ENCODE data around the gene KLC1. TPM values are rescaled to one million over a fixed set of nuclear protein-coding genes. Genes with fewer than 3 reads are reported as not detected.

The KLC1 gene
- total RNA-seq, 1 experiment from 2014 or later: 121 TPM

- no peak overlapping the region for H3K4me2 ChIP-seq (ENCODE audit: low read length)
- H2AFZ ChIP-seq (ENCODE audit: low read depth, low read length, poor library complexity, severe bottlenecking): no peak overlapping the region
- no peaks in the 10 kb centered on the region for H4K20me1 ChIP-seq (ENCODE audit: insufficient read depth)
- no peak for DNase-seq (ENCODE audit: low read depth, low spot score)
- intact Hi-C loops (cut with micrococcal nuclease): no loop called here
- H3K4me1 ChIP-seq (ENCODE audit: control insufficient read depth in 1 of 2, insufficient read depth in 2 of 2, low read length in 2 of 2): peaks cover 5 to 15% of the 10 kb centered on the region in 2 experiments
- H3K9me2 ChIP-seq (ENCODE audit: insufficient read depth): no peaks in the 10 kb centered on the region
- ChIA-PET POLR2A (no interaction called here), CTCF (no interaction called here), RAD21 (ENCODE audit: low non-redundant PET in 1 of 2, low total read pairs in 2 of 2, uncharacterized antibody in 2 of 2, unreplicated experiment in 2 of 2) (interaction anchor here in 1 of 2 experiments (0.7 kb wide), 1 partner anchor 8 kb away, joined by 4 read pairs; no protein-coding TSS in a partner anchor)
- no TSS peak for BruUV-seq (replicated peaks)
- H3K9ac ChIP-seq (ENCODE audit: low read length): no peak overlapping the region
- H3K27ac ChIP-seq (ENCODE audit: low read depth, low read length): no peak overlapping the region
- no peak overlapping the region for H3K4me3 ChIP-seq (replicated peaks in 1 of 2; ENCODE audit: low read depth in 1 of 2, low read length in 2 of 2)
- no peaks in the 10 kb centered on the region for H3K36me3 ChIP-seq (ENCODE audit: control insufficient read depth in 1 of 2, insufficient read depth in 2 of 2, low read length in 2 of 2)
- no peak for ATAC-seq
- TF ChIP-seq SIN3A (IDR thresholded peaks at IDR 0.05; ENCODE audit: low read depth) (no peak), FOSL1 (IDR thresholded peaks at IDR 0.05; ENCODE audit: low read depth) (no peak), TCF7L2 (IDR thresholded peaks at IDR 0.05; ENCODE audit: borderline replicate concordance, extremely low read depth, insufficient read depth, insufficient read length) (no peak), JUND (IDR thresholded peaks at IDR 0.05) (no peak), POLR2A (IDR thresholded peaks at IDR 0.05; ENCODE audit: borderline replicate concordance, extremely low read depth, insufficient read depth, insufficient read length) (no peak), ZBTB33 (IDR thresholded peaks at IDR 0.05; ENCODE audit: extremely low read depth, insufficient replicate concordance, low read length) (no peak), POLR2AphosphoS5 (IDR thresholded peaks at IDR 0.05; ENCODE audit: low read depth, low read length) (no peak), RAD21 (IDR thresholded peaks at IDR 0.05; ENCODE audit: low read depth) (no peak), MAX (IDR thresholded peaks at IDR 0.05) (no peak), CTCF (IDR thresholded peaks at IDR 0.05 in 2 of 3, conservative IDR thresholded peaks at IDR 0.05 in 1 of 3; ENCODE audit: borderline replicate concordance in 1 of 3, insufficient read depth in 1 of 3, low read depth in 2 of 3, low read length in 2 of 3) (no peak), ATF3 (IDR thresholded peaks at IDR 0.05) (no peak), CEBPB (IDR thresholded peaks at IDR 0.05; ENCODE audit: low read depth) (no peak), ELF1 (IDR thresholded peaks at IDR 0.05; ENCODE audit: borderline replicate concordance, low read depth) (no peak), CBX3 (IDR thresholded peaks at IDR 0.05; ENCODE audit: low read depth) (no peak), EGR1 (IDR thresholded peaks at IDR 0.05; ENCODE audit: low read depth) (no peak), SRF (IDR thresholded peaks at IDR 0.05; ENCODE audit: low read depth) (no peak), YY1 (IDR thresholded peaks at IDR 0.05; ENCODE audit: extremely low read depth, insufficient replicate concordance, low read depth, low read length) (no peak), EZH2 (IDR thresholded peaks at IDR 0.05) (no peak)
- H3K27me3 ChIP-seq (ENCODE audit: insufficient read depth, low read length): no peaks in the 10 kb centered on the region
- no peaks in the 10 kb centered on the region; a peak in 1 of 4 replicates for H3K9me3 ChIP-seq (ENCODE audit: control insufficient read depth in 1 of 2, insufficient read depth in 1 of 2, low read depth in 1 of 2, low read length in 2 of 2)
- H3K79me2 ChIP-seq (ENCODE audit: insufficient read depth, low read length): no peaks in the 10 kb centered on the region
Observed at GRCh38 chr14:103619057-103619456, 10.0 kb upstream of the KLC1 start.

Measured in HCT116 (cell line).